ENCODE measurements around the gene THRA. TPM values are rescaled to one million over a fixed set of nuclear protein-coding genes. Genes with fewer than 3 reads are reported as not detected.

THRA gene
- total RNA-seq, 1 experiment from 2014 or later = 29.3 TPM

GRCh38 chr17:40031706-40032105 is 31.1 kb upstream of the THRA start:
- no peaks in the 10 kb centered on the region for H3K9me3 ChIP-seq
- H3K36me3 ChIP-seq (ENCODE audit: control insufficient read depth, insufficient read depth, low read length) = peaks cover 5% of the 10 kb centered on the region
- intact Hi-C loops (cut with micrococcal nuclease; ENCODE audit: unreplicated experiment) = no loop called here
- no peak for TF ChIP-seq CTCF (IDR thresholded peaks at IDR 0.05; ENCODE audit: insufficient read depth in 1 of 2, low read depth in 1 of 2, low read length in 1 of 2, severe bottlenecking in 1 of 2, unreplicated experiment in 1 of 2)
- H3K4me3 ChIP-seq (ENCODE audit: low read depth, low read length) = no peak overlapping the region
- H3K27ac Mint-ChIP-seq (ENCODE audit: unreplicated experiment) = no peak overlapping the region
- H3K4me3 Mint-ChIP-seq (ENCODE audit: unreplicated experiment) = no peak overlapping the region
- peaks cover 44% of the 10 kb centered on the region for H3K36me3 Mint-ChIP-seq (ENCODE audit: insufficient read depth, unreplicated experiment)
- DNase-seq = no peak
- H3K27me3 ChIP-seq (replicated peaks; ENCODE audit: control insufficient read depth, insufficient read depth, low read length) = no peaks in the 10 kb centered on the region
- CTCF ChIA-PET = interaction anchor here (0.6 kb wide), 1 partner anchor 75 kb away, joined by 3 read pairs; no protein-coding TSS in a partner anchor
- H3K27me3 Mint-ChIP-seq (ENCODE audit: insufficient read depth, unreplicated experiment) = no peaks in the 10 kb centered on the region
- POLR2A ChIA-PET = interaction anchor here (0.6 kb wide), 1 partner anchor 522 kb away, joined by 10 read pairs; no protein-coding TSS in a partner anchor
- H3K4me1 ChIP-seq = no peaks in the 10 kb centered on the region
- H3K4me1 Mint-ChIP-seq (ENCODE audit: low read depth, unreplicated experiment) = no peaks in the 10 kb centered on the region
- H3K9me3 Mint-ChIP-seq (ENCODE audit: unreplicated experiment) = no peaks in the 10 kb centered on the region
- no TSS peak for BruUV-seq (replicated peaks)

GRCh38 chr17:40032322-40033320 is 30.1 kb upstream of the THRA start:
- H3K9me3 Mint-ChIP-seq (ENCODE audit: unreplicated experiment) = no peaks in the 10 kb centered on the region
- peaks cover 38% of the 10 kb centered on the region for H3K36me3 Mint-ChIP-seq (ENCODE audit: insufficient read depth, unreplicated experiment)
- no peaks in the 10 kb centered on the region for H3K9me3 ChIP-seq
- POLR2A ChIA-PET = interaction anchor here (0.6 kb wide), 1 partner anchor 522 kb away, joined by 10 read pairs; no protein-coding TSS in a partner anchor
- no peak for DNase-seq
- no peaks in the 10 kb centered on the region for H3K27me3 ChIP-seq (replicated peaks; ENCODE audit: control insufficient read depth, insufficient read depth, low read length)
- H3K4me1 Mint-ChIP-seq (ENCODE audit: low read depth, unreplicated experiment) = no peaks in the 10 kb centered on the region
- H3K4me3 ChIP-seq (ENCODE audit: low read depth, low read length) = no peak overlapping the region
- H3K36me3 ChIP-seq (ENCODE audit: control insufficient read depth, insufficient read depth, low read length) = peaks cover 5% of the 10 kb centered on the region
- BruUV-seq (replicated peaks) = no TSS peak
- H3K27me3 Mint-ChIP-seq (ENCODE audit: insufficient read depth, unreplicated experiment) = no peaks in the 10 kb centered on the region
- no peak overlapping the region for H3K27ac Mint-ChIP-seq (ENCODE audit: unreplicated experiment)
- TF ChIP-seq CTCF (IDR thresholded peaks at IDR 0.05; ENCODE audit: insufficient read depth in 1 of 2, low read depth in 1 of 2, low read length in 1 of 2, severe bottlenecking in 1 of 2, unreplicated experiment in 1 of 2) = no peak
- H3K4me3 Mint-ChIP-seq (ENCODE audit: unreplicated experiment) = no peak overlapping the region
- CTCF ChIA-PET = interaction anchor here (0.6 to 2.6 kb wide), 3 partner anchors 19 to 79 kb away, joined by 3 to 5 read pairs (median 3); no protein-coding TSS in a partner anchor
- no peaks in the 10 kb centered on the region for H3K4me1 ChIP-seq
- intact Hi-C loops (cut with micrococcal nuclease; ENCODE audit: unreplicated experiment) = no loop called here

- POLR2A ChIA-PET = no interaction called here
- no peak for TF ChIP-seq CTCF (IDR thresholded peaks at IDR 0.05; ENCODE audit: insufficient read depth in 1 of 2, low read depth in 1 of 2, low read length in 1 of 2, severe bottlenecking in 1 of 2, unreplicated experiment in 1 of 2)
- peaks cover 38% of the 10 kb centered on the region for H3K36me3 Mint-ChIP-seq (ENCODE audit: insufficient read depth, unreplicated experiment)
These were observed 29.4 kb upstream of the THRA start for GRCh38 chr17:40033339-40033738.

More at GRCh38 chr17:40033339-40033738, 29.4 kb upstream of the THRA start:
- no peaks in the 10 kb centered on the region for H3K4me1 ChIP-seq
- no peaks in the 10 kb centered on the region for H3K9me3 ChIP-seq
- no TSS peak for BruUV-seq (replicated peaks)
- no peaks in the 10 kb centered on the region for H3K4me1 Mint-ChIP-seq (ENCODE audit: low read depth, unreplicated experiment)
- intact Hi-C loops (cut with micrococcal nuclease; ENCODE audit: unreplicated experiment) = no loop called here
- CTCF ChIA-PET = interaction anchor here (2.6 kb wide), 1 partner anchor 20 kb away, joined by 5 read pairs; no protein-coding TSS in a partner anchor
- no peak overlapping the region for H3K4me3 ChIP-seq (ENCODE audit: low read depth, low read length)
- peaks cover 5% of the 10 kb centered on the region for H3K36me3 ChIP-seq (ENCODE audit: control insufficient read depth, insufficient read depth, low read length)
- no peaks in the 10 kb centered on the region for H3K27me3 ChIP-seq (replicated peaks; ENCODE audit: control insufficient read depth, insufficient read depth, low read length)
- no peaks in the 10 kb centered on the region for H3K27me3 Mint-ChIP-seq (ENCODE audit: insufficient read depth, unreplicated experiment)
- no peak for DNase-seq
- no peak overlapping the region for H3K27ac Mint-ChIP-seq (ENCODE audit: unreplicated experiment)
- no peaks in the 10 kb centered on the region for H3K9me3 Mint-ChIP-seq (ENCODE audit: unreplicated experiment)
- H3K4me3 Mint-ChIP-seq (ENCODE audit: unreplicated experiment) = no peak overlapping the region

Measured in Caco-2 (cell line).